Inferior parietal cortex (tissue), 1 donor: Measurements from ENCODE around the gene ARHGEF7.
"Not testable (repeated sequence)": the region's sequence is repeated elsewhere in the genome, so short reads cannot be mapped to it uniquely, and the experiment has no call there.

ENCODE experiments used
- DNase-seq: peaks from one replicate; pipeline ENCODE4 v3.0.0-alpha.2; 2016; ENCODE audit errors: extremely low spot score

Gene ARHGEF7

GRCh38 chr13:111194651-111195050 lies 79.5 kb downstream of the ARHGEF7 start:
- not testable (repeated sequence) for DNase-seq

- DNase-seq: not testable (repeated sequence)
Observed at GRCh38 chr13:111198732-111199378, 83.7 kb downstream of the ARHGEF7 start.

- DNase-seq: no peak
Observed at GRCh38 chr13:111201304-111201940, 86.3 kb downstream of the ARHGEF7 start.

- no peak for DNase-seq
Observed at GRCh38 chr13:111202156-111202621, 87.1 kb downstream of the ARHGEF7 start.

GRCh38 chr13:111202745-111203144 lies 87.6 kb downstream of the ARHGEF7 start:
- DNase-seq: peak; percentile 60

- peak; percentile 11 for DNase-seq
Observed at GRCh38 chr13:111203736-111204389, 88.8 kb downstream of the ARHGEF7 start.

- DNase-seq: no peak
Observed at GRCh38 chr13:111204438-111205177, 89.5 kb downstream of the ARHGEF7 start.

DNA sequence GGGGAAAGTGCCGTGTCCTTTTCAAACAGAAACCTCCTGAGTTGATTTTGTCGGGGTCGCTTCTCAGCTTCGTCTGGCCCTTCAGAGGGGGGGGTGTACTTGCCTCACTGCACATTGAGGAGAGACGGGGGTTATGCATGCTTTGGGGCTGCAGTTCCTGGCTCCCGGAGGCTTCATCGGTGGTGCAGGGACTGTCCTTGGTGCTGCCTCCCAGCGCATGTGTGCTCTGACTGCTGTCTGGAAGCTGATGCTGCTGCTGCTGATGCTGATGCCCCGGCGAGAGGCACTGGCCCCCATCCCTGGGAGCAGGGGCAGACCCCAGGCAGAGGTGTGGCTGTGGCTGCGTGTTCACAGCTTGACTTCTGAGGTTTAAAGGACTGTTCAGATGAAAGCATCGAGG lies 91.0 kb downstream of the ARHGEF7 start:
- no peak for DNase-seq

DNA sequence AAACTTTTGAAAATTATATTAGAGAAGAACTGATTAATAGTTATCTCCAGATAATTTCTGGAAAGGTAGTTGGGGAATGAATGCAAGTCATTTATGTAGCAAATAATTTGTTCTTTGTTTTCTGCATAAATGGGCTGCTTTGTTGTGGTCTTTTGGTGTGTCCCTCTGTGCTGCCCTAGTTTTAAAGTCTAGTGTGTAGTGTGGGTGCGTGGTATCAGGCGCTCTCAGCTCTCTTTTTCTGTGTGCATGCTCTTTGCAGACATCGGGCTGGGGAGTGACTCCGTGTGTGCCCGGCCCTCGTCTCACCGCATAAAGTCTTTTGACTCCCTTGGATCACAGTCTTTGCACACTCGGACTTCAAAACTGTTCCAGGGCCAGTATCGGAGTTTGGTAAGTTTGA lies 94.5 kb downstream of the ARHGEF7 start:
- DNase-seq: peak; percentile 76

DNA sequence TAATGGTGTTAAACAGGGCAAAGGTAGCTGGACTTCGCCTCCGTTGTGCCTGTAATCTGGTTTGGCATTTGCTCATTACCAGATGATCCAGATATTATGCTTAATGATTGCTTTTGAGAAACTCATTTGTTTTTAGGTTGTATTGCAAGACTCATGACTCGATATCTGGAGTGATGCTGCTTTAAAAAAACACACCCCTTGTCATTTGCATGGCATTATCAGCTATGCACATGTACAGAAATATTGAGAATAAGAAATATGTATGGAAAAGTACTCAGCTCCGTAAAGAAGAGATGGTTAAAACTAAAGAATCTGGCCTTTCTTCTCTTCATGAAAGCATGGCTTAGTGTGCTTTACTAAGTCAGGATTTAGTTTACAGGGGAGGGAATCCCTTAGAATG lies 95.0 kb downstream of the ARHGEF7 start:
- DNase-seq: no peak

DNA sequence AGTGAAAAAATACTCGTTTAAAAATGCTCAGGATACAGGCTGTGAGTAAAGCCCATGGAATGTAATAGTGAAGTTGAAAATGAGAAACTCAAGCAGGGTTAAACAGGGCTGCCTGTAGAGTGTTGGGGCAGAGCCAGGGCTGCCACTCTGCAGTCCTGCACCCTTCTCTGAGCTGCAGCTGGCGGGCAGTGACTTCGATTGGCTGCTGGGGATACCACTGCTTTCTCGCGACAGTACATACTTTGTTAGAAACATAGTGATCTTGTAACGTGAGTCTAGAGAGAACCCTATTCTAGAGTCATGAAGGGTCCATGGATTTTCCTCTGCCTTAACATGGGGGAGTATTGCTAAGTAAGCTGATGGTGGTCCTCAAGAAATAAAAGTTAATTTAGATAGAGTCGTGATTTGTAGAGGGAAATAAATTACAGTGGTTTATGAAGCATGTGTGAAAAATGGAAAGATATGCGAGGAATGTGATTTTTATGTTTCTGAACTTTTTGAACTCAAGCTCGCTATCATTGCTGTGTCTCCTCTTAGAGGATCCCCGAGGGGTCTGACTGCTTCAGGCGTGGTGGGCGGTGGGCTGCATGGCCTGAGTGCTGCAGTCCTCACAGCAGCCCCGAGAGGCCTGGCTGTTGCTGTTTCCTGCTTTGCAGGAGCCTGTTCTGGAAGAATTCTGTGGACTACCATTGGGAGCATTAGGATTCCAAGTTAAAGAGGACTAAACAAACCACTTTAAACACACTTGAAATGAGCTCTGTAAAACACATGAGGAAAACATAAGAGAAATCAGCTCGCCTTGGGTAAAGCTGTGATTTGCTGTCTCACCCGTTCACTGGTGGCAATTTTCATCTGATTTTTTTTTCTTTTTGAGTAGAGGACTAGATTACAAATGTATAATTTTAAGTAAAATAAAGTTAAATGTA lies 95.7 kb downstream of the ARHGEF7 start:
- DNase-seq: peak; percentile 56

GRCh38 chr13:111211789-111212516 lies 96.8 kb downstream of the ARHGEF7 start:
- DNase-seq: no peak

DNA sequence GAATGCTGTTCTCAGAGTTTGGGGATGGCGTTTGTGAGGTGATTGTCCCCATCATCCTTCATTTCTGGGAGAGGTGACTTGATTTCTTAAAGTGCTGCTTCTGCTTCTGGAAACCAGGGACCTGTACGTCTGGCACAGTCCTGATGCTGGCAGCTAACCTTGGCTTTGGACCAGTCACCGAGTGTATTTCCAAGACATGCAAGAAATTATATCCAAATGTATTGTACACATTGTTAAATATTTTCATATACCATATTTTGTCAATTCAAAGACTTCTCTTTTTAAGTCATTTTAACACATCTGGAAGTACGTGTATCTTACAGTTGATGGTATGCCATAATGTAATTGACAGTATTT lies 97.4 kb downstream of the ARHGEF7 start:
- DNase-seq: no peak

GRCh38 chr13:111213964-111214726 lies 99.0 kb downstream of the ARHGEF7 start:
- DNase-seq: no peak

GRCh38 chr13:111215081-111216047 lies 100.3 kb downstream of the ARHGEF7 start:
- DNase-seq: no peak

DNA sequence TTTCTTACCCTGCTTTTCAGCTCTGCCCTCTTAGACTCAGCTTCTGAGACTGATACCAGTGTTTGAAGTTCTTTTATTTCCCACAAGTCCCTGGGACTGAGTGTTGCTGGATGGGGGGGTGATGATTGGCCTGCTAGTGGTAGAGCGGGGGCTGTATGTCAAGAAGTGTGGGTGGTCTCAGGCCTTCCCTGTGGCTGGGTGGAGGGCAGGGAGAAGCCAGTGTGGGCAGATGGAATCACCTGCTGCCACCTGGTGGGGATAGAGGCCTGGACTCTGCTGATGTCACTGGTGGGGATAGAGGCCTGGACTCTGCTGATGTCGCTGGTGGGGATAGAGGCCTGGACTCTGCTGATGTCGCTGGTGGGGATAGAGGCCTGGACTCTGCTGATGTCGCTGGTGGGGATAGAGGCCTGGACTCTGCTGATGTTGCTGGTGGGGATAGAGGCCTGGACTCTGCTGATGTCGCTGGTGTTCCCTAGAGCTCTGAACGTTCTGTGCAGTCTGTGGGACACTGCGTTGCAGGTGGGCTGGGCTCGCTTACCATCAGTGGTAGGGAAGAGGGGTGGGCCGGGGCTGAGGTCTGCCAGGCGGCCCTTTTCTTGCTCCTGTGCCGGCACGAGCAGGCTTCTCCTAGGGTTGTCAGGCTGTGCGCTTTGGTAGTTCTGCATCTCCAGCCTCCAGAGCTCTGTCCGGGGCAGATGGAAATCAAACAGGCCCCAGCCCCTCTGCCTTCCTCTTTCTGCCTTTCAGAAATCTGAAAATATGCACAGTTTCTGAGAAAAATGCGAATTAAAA lies 101.3 kb downstream of the ARHGEF7 start:
- DNase-seq: no peak

DNA sequence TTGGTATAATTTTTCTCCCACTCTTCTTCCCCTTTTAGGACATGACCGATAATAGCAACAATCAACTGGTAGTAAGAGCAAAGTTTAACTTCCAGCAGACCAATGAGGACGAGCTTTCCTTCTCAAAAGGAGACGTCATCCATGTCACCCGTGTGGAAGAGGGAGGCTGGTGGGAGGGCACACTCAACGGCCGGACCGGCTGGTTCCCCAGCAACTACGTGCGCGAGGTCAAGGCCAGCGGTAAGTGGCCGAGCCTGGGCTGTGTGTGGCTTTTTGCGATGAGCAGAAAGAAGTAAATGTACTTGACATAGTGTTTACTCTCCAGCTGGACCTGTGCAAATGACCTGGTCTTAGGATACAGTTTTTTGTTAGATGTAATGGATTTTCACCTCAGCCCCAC lies 102.5 kb downstream of the ARHGEF7 start:
- no peak for DNase-seq

GRCh38 chr13:111219280-111219679 lies 104.2 kb downstream of the ARHGEF7 start:
- no peak for DNase-seq
